Amygdala (tissue), 56 donors: ENCODE measurements around the gene ERBIN.

Source experiments
- DNase-seq, 56 donors: peaks; one replicate each; lab custom pipeline; 2025; lab: John Stamatoyannopoulos, UW

ERBIN gene

GRCh38 chr5:66089384-66089783 lies 163.0 kb downstream of the ERBIN start:
- no peak for DNase-seq

GRCh38 chr5:66100851-66101250 lies 174.5 kb downstream of the ERBIN start:
- DNase-seq: no peak

DNA sequence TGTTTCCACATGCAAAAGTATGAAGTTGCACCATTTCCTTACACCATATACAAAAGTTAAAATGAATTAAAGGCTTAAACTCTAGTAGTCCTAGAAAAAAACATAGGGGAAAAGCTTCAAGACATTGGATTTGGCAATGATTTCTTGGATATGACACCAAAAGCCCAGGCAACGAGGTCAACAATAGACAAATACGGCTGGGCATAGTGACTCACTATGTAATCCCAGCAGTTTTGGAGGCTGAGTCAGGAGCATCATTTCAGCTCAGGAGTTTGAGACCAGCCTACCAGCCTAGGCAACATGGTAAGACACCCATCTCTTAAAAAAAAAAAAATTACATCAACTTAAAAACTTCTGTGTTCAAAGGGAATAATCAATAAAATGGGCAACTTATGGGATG lies 186.8 kb downstream of the ERBIN start:
- DNase-seq: no peak

GRCh38 chr5:66118304-66118703 lies 191.9 kb downstream of the ERBIN start:
- DNase-seq: no peak

- DNase-seq: no peak
Observed at GRCh38 chr5:66122379-66123034, 196.1 kb downstream of the ERBIN start.

- no peak for DNase-seq
Observed at GRCh38 chr5:66129144-66129543, 202.8 kb downstream of the ERBIN start.

- DNase-seq: no peak
Observed at GRCh38 chr5:66130493-66130892, 204.1 kb downstream of the ERBIN start.
